ENCODE measurements around the gene XRCC4.

The XRCC4 gene

DNA sequence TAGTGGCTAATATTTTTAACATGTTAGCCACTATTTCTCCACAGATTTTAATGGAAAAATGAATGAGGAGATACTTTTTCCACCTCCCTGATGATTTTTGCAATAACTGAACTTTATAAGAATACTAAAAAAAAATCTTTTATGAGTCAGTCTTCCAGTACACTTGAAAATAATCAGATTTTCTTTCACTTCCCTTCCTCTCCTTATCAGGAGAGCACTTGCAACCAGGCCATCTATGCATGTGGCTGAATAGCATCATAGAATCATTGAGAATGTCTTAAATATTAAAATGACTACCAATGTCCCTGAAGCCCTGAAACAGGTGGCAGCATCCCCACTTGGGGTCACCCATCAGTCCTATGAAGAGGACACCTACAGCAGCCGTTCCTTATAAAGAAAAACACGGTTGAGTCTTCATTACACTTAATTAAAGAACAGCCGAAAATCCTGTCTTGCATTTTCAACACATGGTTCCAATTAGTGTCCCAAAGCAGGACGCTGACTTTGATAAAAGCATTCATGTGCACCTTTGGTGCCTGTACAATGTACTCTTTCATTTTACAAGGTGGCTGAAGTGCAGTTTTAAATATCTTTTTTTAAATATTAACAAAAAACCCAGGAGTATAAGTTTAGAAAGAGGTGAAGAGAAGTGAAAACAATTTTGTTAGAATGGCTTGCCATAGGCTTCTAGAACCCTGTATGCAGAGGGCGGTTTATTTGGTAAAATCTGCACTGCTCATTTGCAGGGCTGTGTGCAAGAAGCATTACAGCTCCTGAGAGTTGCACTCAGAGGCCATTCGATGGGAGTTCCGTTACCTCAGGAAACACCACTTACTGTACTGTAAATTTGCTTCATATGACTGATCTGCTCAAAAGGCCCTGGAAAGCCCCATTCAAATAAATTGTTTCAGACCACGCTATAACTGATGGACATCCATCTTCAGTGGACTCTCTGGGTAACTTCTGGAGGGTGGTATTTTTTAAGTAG is 287.3 kb downstream of the XRCC4 start:
- TF ChIP-seq GATA2 (IDR thresholded peaks at IDR 0.05; ENCODE audit: low read depth, low read length) (no peak), GATA3 (IDR thresholded peaks at IDR 0.05; ENCODE audit: low read depth, low read length) (no peak)

GRCh38 chr5:83368319-83368718 is 291.0 kb downstream of the XRCC4 start:
- TF ChIP-seq GATA3 (IDR thresholded peaks at IDR 0.05; ENCODE audit: low read depth, low read length) (no peak), GATA2 (IDR thresholded peaks at IDR 0.05; ENCODE audit: low read depth, low read length) (no peak)

GRCh38 chr5:83368835-83369234 is 291.5 kb downstream of the XRCC4 start:
- TF ChIP-seq GATA2 (IDR thresholded peaks at IDR 0.05; ENCODE audit: low read depth, low read length) (no peak), GATA3 (IDR thresholded peaks at IDR 0.05; ENCODE audit: low read depth, low read length) (no peak)

- TF ChIP-seq GATA2 (IDR thresholded peaks at IDR 0.05; ENCODE audit: low read depth, low read length) (no peak), GATA3 (IDR thresholded peaks at IDR 0.05; ENCODE audit: low read depth, low read length) (no peak)
Measured at GRCh38 chr5:83370957-83371356, 293.6 kb downstream of the XRCC4 start.

GRCh38 chr5:83371726-83372125 is 294.4 kb downstream of the XRCC4 start:
- TF ChIP-seq GATA3 (IDR thresholded peaks at IDR 0.05; ENCODE audit: low read depth, low read length), result no peak
- TF ChIP-seq GATA2 (IDR thresholded peaks at IDR 0.05; ENCODE audit: low read depth, low read length), result no peak

DNA sequence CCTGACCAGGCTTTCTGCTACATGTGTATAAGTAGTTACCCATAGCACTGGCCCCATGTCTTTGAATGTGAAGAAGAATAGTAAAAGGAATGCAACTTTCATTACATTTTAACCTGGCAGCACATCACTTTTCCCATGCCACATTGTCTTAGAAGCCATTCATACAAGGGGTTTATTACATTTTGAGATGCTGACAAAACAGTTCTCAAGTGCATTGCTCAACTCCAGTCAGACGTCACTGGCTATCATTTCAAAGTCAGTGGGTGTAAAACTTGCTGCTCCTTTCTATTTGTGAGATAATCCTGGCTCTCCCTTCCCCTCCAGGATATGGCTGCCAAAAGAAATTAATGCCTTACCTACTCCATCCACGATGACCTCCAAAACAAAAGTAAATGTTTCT is 297.2 kb downstream of the XRCC4 start:
- TF ChIP-seq GATA2 (IDR thresholded peaks at IDR 0.05; ENCODE audit: low read depth, low read length), result no peak
- TF ChIP-seq GATA3 (IDR thresholded peaks at IDR 0.05; ENCODE audit: low read depth, low read length), result no peak

DNA sequence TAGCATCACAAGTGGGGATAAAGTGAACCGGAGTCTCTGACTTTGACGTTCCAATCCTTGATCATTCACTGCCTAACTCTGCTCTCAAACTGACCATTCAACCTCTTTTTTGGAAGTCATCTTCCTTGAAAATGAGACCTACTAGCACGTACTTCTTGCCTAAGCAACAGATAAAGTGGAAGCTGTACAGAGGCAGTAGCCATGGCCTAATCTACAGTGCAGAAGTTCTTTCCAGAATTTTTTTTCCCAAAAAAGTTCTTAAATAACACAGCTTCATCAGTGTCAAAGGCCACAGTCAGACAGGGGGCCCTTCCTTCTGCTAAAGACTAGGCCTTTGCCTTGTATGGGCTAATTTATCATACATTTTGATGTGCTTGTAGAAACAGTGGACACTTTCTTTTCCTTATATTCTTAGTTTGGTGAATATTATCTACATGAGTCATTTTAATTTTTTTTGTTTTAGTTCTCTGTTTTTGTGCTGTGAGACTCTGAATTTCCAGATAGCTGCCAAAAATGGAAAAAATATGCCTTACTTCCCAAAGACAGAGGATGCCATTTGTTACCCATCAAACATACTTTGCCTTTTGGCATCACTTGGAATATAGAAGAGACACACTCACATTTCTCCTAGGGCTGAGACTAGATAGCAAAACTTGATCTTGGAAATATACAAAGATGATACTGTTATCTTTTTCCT is 297.9 kb downstream of the XRCC4 start:
- TF ChIP-seq GATA2 (IDR thresholded peaks at IDR 0.05; ENCODE audit: low read depth, low read length) (no peak), GATA3 (IDR thresholded peaks at IDR 0.05; ENCODE audit: low read depth, low read length) (no peak)

DNA sequence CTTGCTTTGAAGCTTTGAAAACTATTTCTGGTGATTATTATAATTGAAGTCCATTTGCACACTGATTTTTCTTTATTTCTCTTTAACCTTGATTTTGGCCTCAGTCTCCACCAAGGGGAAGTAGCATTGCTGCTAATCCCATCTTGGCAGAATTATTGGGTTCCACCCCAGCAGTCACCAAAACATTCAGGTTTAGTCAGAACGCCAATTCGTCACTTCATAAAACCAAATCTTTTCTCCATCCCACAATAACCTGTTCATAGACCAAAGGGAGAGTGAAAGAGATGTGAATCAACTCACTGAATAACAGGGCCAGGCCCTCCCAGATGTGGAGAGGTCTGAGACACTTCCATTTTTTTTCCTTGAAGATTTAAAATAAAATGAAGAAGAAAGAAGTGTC is 299.1 kb downstream of the XRCC4 start:
- TF ChIP-seq GATA3 (IDR thresholded peaks at IDR 0.05; ENCODE audit: low read depth, low read length), result no peak
- no peak for TF ChIP-seq GATA2 (IDR thresholded peaks at IDR 0.05; ENCODE audit: low read depth, low read length)

DNA sequence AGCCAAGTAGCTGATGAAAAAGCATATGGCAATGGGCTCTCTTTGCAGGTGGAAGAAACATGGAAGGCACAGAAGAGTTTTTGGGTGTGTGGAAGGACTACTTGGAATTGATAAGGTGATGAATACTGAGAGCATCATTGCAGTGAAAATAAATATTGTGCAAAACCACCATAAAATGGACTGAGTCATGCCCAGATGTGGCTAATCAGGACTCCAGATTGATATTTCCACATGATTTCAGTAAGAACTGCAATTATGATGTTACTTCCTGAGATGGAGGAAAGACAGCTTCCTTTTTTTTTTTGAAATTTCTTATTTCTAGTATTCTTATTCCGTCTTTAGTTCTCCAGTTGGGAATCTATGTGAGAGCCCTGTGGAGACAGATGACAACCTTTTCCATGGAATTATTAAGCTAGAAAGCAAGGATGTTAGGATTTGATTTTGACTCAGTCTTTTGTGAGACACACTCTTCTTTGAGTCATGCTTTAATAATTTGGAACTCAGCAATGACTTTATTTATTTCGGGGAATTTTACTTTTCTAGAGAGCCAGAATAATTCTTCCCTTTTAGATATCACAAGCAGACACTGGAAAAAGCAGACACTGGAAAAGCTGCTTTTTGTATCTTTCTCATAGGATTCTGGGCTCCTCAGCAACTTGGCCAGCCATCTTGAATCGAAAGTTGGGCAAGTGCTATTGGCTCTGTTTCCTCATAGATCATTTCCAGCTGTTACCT is 300.0 kb downstream of the XRCC4 start:
- no peak for TF ChIP-seq GATA2 (IDR thresholded peaks at IDR 0.05; ENCODE audit: low read depth, low read length)

DNA sequence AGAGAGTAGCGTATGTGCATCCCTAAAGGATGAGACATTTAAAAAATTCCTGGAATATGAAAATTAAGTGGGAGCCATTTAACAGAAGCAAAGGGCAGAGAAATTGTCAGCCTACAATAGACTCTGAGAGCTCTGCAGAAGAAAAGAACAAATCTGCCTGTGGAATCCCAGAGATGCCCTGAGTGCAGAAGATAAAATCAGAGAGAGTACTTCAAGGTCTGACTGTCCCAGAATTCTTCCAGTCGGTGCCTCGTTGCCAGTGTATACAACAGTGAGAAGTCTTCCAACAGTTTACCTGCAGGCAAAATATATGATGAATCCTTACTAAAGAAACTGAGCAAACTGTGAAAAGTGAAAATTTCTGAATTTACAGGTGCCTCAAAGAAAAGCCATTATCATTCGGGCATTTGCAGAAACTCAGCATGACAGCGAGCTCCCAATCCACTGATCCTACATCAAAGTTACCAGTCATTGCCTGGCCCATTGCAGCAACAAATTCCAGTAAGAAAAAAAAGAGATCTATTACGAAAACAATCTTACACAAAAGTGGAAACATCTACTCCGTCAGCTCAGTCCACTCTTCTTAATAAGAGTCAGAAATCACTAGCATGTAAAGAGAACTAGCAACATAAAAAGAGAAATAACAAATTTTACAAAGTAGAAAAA is 301.4 kb downstream of the XRCC4 start:
- TF ChIP-seq GATA3 (IDR thresholded peaks at IDR 0.05; ENCODE audit: low read depth, low read length), result no peak
- TF ChIP-seq GATA2 (IDR thresholded peaks at IDR 0.05; ENCODE audit: low read depth, low read length), result no peak

- TF ChIP-seq GATA3 (IDR thresholded peaks at IDR 0.05; ENCODE audit: low read depth, low read length) (no peak), GATA2 (IDR thresholded peaks at IDR 0.05; ENCODE audit: low read depth, low read length) (no peak)
Measured at GRCh38 chr5:83385812-83386211, 308.5 kb downstream of the XRCC4 start.

- TF ChIP-seq GATA2 (IDR thresholded peaks at IDR 0.05; ENCODE audit: low read depth, low read length) (no peak), GATA3 (IDR thresholded peaks at IDR 0.05; ENCODE audit: low read depth, low read length) (no peak)
Measured at GRCh38 chr5:83387041-83387440, 309.7 kb downstream of the XRCC4 start.

DNA sequence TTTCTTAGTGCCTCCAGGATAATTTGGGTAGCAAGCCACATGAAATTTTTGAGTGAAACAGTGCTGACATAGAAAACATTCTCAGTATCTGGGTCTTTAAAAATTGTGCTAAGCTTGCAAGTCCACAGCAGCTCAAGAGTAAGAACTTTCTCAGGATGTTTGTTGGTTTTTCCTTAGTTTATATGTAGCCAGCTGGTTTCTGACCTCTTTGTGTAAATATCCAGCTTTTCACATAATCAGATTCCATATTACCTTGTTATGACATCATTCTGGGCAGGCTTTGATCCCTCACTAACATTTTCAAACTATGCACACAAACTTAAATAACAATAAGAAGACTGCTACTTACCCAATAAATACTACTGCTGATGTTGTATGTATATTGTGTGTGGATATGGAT is 311.3 kb downstream of the XRCC4 start:
- no peak for TF ChIP-seq GATA3 (IDR thresholded peaks at IDR 0.05; ENCODE audit: low read depth, low read length)
- no peak for TF ChIP-seq GATA2 (IDR thresholded peaks at IDR 0.05; ENCODE audit: low read depth, low read length)
